MM.1S (cell line): Measurements from ENCODE around the gene MACROD2.

ENCODE experiments used
- EZH2 ChIP-seq: fragments of 300-600 bp; sonication (generic); optimal IDR thresholded peaks from 2 replicates; pipeline ENCODE3; 2017; ENCODE audit warnings: low read depth, mild to moderate bottlenecking, antibody characterized with exemption, low read length, mixed read lengths
- EZH2phosphoT487 ChIP-seq: fragments of 300-600 bp; sonication (generic); IDR thresholded peaks from 2 replicates; pipeline ENCODE4 v1.6.1; 2018; ENCODE audit warnings: antibody characterized with exemption, low read length
- TF ChIP-seq, protein P1 (sequence below): fragments of 300-600 bp; sonication (generic); IDR thresholded peaks from 2 replicates; pipeline ENCODE4 v1.5.1; 2016; ENCODE audit warnings: antibody characterized with exemption, low read length, mixed read lengths

DNA sequence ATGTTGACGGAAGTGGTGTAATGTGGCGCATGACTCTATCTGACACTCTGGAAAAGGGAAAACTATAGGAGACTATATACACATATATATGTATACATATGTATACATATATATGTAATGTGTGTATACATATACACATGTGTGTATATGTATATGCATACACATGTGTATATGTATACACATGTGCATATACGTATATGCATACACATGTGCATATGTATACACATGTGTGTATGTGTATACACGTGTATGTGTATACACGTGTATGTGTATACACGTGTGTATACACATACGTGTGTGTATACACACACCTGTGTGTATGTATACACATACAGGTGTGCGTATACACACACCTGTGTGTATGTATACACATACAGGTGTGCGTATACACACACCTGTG lies 1025.5 kb downstream of the MACROD2 start:
- TF ChIP-seq, protein P1, sequence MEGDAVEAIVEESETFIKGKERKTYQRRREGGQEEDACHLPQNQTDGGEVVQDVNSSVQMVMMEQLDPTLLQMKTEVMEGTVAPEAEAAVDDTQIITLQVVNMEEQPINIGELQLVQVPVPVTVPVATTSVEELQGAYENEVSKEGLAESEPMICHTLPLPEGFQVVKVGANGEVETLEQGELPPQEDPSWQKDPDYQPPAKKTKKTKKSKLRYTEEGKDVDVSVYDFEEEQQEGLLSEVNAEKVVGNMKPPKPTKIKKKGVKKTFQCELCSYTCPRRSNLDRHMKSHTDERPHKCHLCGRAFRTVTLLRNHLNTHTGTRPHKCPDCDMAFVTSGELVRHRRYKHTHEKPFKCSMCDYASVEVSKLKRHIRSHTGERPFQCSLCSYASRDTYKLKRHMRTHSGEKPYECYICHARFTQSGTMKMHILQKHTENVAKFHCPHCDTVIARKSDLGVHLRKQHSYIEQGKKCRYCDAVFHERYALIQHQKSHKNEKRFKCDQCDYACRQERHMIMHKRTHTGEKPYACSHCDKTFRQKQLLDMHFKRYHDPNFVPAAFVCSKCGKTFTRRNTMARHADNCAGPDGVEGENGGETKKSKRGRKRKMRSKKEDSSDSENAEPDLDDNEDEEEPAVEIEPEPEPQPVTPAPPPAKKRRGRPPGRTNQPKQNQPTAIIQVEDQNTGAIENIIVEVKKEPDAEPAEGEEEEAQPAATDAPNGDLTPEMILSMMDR, result no peak
- TF ChIP-seq EZH2phosphoT487, result no peak
- no peak for TF ChIP-seq EZH2
